H1 (cell line): Measurements from ENCODE around the gene EIF3B. TPM values are rescaled to one million over a fixed set of nuclear protein-coding genes. Genes with fewer than 3 reads are reported as not detected.
A peak's percentile ranks its signal among the peaks of the same experiment; 100 is the strongest.

Experiments used
- CTCF ChIA-PET: fragments of 300-600 bp; sonication (Branson Sonifier 250); formaldehyde crosslinking; loops from one replicate; lab custom pipeline; 2021; ENCODE audit not compliant: partially characterized antibody; lab: Charles Lee
- POLR2A ChIA-PET: fragments of 300-600 bp; sonication (Branson Sonifier 250); formaldehyde crosslinking; loops from one replicate; lab custom pipeline; 2021; ENCODE audit warnings: inconsistent platforms; ENCODE audit not compliant: partially characterized antibody; lab: Charles Lee
- DNase-seq, 2 experiments: peaks; one replicate each; pipeline versions ENCODE4 v3.0.0 to v3.0.0-alpha.2; 2010 to 2022; ENCODE audit warnings: low spot score in 2 of 2, low read depth in 1 of 2, mixed read lengths in 1 of 2
- FAIRE-seq: peaks from 2 replicates; lab custom pipeline; 2011; peaks lifted over from hg19 to GRCh38; lab: Jason Lieb, UNC
- H2AFZ ChIP-seq: 2 replicates; pipeline ENCODE4 v1.8.1; 2012; ENCODE audit warnings: low read length, inconsistent platforms
- H2AK5ac ChIP-seq: 2 replicates; pipeline ENCODE4 v1.6.1; 2013; ENCODE audit warnings: low read depth, low read length
- H2BK120ac ChIP-seq: replicated peaks from 2 replicates; pipeline ENCODE3; 2013; ENCODE audit warnings: low read depth, low read length, inconsistent platforms
- H2BK12ac ChIP-seq: 2 replicates; pipeline ENCODE4 v1.6.1; 2013; ENCODE audit warnings: low read depth, low read length
- H2BK15ac ChIP-seq: 2 replicates; pipeline ENCODE4 v1.6.1; 2013; ENCODE audit warnings: low read length
- H2BK20ac ChIP-seq: 2 replicates; pipeline ENCODE4 v1.6.1; 2013; ENCODE audit warnings: low read length
- H2BK5ac ChIP-seq: 2 replicates; pipeline ENCODE4 v1.6.1; 2013; ENCODE audit warnings: low read depth, low read length
- H3K14ac ChIP-seq: 2 replicates; pipeline ENCODE4 v1.6.1; 2013; ENCODE audit warnings: inconsistent platforms; ENCODE audit not compliant: insufficient read length
- H3K18ac ChIP-seq: 2 replicates; pipeline ENCODE4 v1.6.1; 2013; ENCODE audit warnings: low read length; ENCODE audit errors: extremely low read depth
- H3K23ac ChIP-seq: 2 replicates; pipeline ENCODE4 v1.6.1; 2013; ENCODE audit warnings: inconsistent platforms; ENCODE audit not compliant: insufficient read length
- H3K23me2 ChIP-seq: 2 replicates; pipeline ENCODE4 v1.6.1; 2013; ENCODE audit warnings: low read depth, low read length
- H3K27ac ChIP-seq: 2 replicates; pipeline ENCODE4 v1.6.1; 2011; ENCODE audit warnings: low read depth, low read length, inconsistent platforms
- H3K27me3 ChIP-seq, 4 experiments: replicated peaks in 1 of 4; 1 replicate in 1 of 4; 2 replicates in 3 of 4; pipeline versions ENCODE4 v1.6.1 to v1.8.1; 2011 to 2013; ENCODE audit warnings: low read length in 3 of 4, mild to moderate bottlenecking in 3 of 4, inconsistent platforms in 2 of 4, mixed read lengths in 2 of 4, moderate library complexity in 1 of 4; ENCODE audit not compliant: control insufficient read depth in 3 of 4, insufficient read depth in 3 of 4; ENCODE audit errors: extremely low read depth in 1 of 4
- H3K36me3 ChIP-seq, 4 experiments: 2 replicates each; pipeline versions ENCODE4 v1.6.1 to v1.8.1; 2011 to 2013; ENCODE audit warnings: mild to moderate bottlenecking in 4 of 4, low read length in 3 of 4, moderate library complexity in 2 of 4, control low read depth in 1 of 4, inconsistent platforms in 1 of 4; ENCODE audit not compliant: insufficient read depth in 4 of 4, control insufficient read depth in 2 of 4
- H3K4ac ChIP-seq: replicated peaks from 2 replicates; pipeline ENCODE3; 2013; ENCODE audit warnings: low read length, low read depth, mixed read lengths, inconsistent platforms; ENCODE audit not compliant: insufficient read length
- H3K4me1 ChIP-seq, 4 experiments: replicated peaks in 1 of 4; 1 replicate in 1 of 4; 2 replicates in 3 of 4; pipeline versions ENCODE4 v1.6.1 to v1.8.1; 2011 to 2013; ENCODE audit warnings: low read length in 3 of 4, inconsistent platforms in 2 of 4, mixed read lengths in 1 of 4; ENCODE audit not compliant: insufficient read depth in 4 of 4, control insufficient read depth in 3 of 4
- H3K4me2 ChIP-seq, 2 experiments: 2 replicates each; pipeline versions ENCODE4 v1.6.1 to v1.8.1; 2011 to 2013; ENCODE audit warnings: low read depth in 2 of 2, low read length in 2 of 2, control low read depth in 1 of 2, inconsistent platforms in 1 of 2, mild to moderate bottlenecking in 1 of 2; ENCODE audit not compliant: insufficient read depth in 1 of 2
- H3K4me3 ChIP-seq, 4 experiments: fragments of 200-600, 300-600 bp in 1 of 4; sonication (generic), shearing (Covaris generic), sonication (Bioruptor Twin) in 1 of 4; 2 replicates each; pipeline versions ENCODE4 v1.5.1 to v1.8.1; 2011 to 2016; ENCODE audit warnings: low read length in 4 of 4, low read depth in 3 of 4, control low read depth in 2 of 4, inconsistent platforms in 2 of 4, mild to moderate bottlenecking in 2 of 4, mixed read lengths in 1 of 4, moderate library complexity in 1 of 4; ENCODE audit not compliant: insufficient read depth in 2 of 4; ENCODE audit errors: extremely low read depth in 1 of 4
- H3K56ac ChIP-seq: replicated peaks from 2 replicates; pipeline ENCODE3; 2013; ENCODE audit warnings: low read depth, mild to moderate bottlenecking, mixed read lengths, low read length, inconsistent platforms; ENCODE audit not compliant: insufficient read length
- H3K79me1 ChIP-seq: 2 replicates; pipeline ENCODE4 v1.6.1; 2013; ENCODE audit warnings: low read depth, low read length, control low read depth
- H3K79me2 ChIP-seq, 2 experiments: 2 replicates each; pipeline versions ENCODE4 v1.6.1 to v1.8.1; 2012 to 2013; ENCODE audit warnings: low read length in 2 of 2, mild to moderate bottlenecking in 2 of 2, inconsistent platforms in 1 of 2; ENCODE audit not compliant: insufficient read depth in 2 of 2, control insufficient read depth in 1 of 2
- H3K9ac ChIP-seq, 4 experiments: replicated peaks in 1 of 4; 1 replicate in 1 of 4; 2 replicates in 3 of 4; pipeline versions ENCODE4 v1.6.1 to v1.8.1; 2011 to 2013; ENCODE audit warnings: low read depth in 3 of 4, low read length in 3 of 4, control low read depth in 2 of 4, mild to moderate bottlenecking in 2 of 4, moderate library complexity in 2 of 4, inconsistent platforms in 1 of 4; ENCODE audit errors: extremely low read depth in 1 of 4
- H3K9me3 ChIP-seq, 2 experiments: 2 replicates each; pipeline versions ENCODE4 v1.6.1 to v1.8.1; 2012 to 2013; ENCODE audit warnings: mild to moderate bottlenecking in 2 of 2, moderate library complexity in 2 of 2, control low read depth in 1 of 2, inconsistent platforms in 1 of 2, low read depth in 1 of 2, low read length in 1 of 2, mixed read lengths in 1 of 2; ENCODE audit not compliant: insufficient read depth in 2 of 2
- H4K20me1 ChIP-seq, 2 experiments: replicated peaks in 1 of 2; 2 replicates each; pipeline versions ENCODE3 to v1.8.1; 2011 to 2013; ENCODE audit warnings: inconsistent platforms in 2 of 2, low read length in 2 of 2, mild to moderate bottlenecking in 1 of 2; ENCODE audit not compliant: insufficient read depth in 2 of 2, control insufficient read depth in 1 of 2
- H4K5ac ChIP-seq: 2 replicates; pipeline ENCODE4 v1.6.1; 2013; ENCODE audit warnings: low read length, low read depth, mixed read lengths, inconsistent platforms; ENCODE audit not compliant: insufficient read length
- H4K8ac ChIP-seq: 2 replicates; pipeline ENCODE4 v1.8.0; 2013; ENCODE audit warnings: mild to moderate bottlenecking, moderate library complexity, low read length, inconsistent platforms; ENCODE audit not compliant: insufficient read depth; ENCODE audit errors: extremely low read depth
- H4K91ac ChIP-seq: replicated peaks from 2 replicates; pipeline ENCODE3; 2013; ENCODE audit warnings: low read length, mixed read lengths, inconsistent platforms; ENCODE audit not compliant: insufficient read length
- EP300 ChIP-seq, 2 experiments: IDR thresholded peaks; 1 replicate in 1 of 2; 2 replicates in 1 of 2; pipeline ENCODE4 v1.6.1; 2011 to 2012; ENCODE audit warnings: low read depth in 2 of 2, low read length in 2 of 2, mild to moderate bottlenecking in 2 of 2, borderline replicate concordance in 1 of 2, inconsistent platforms in 1 of 2, moderate library complexity in 1 of 2
- JUN ChIP-seq: IDR thresholded peaks from 2 replicates; pipeline ENCODE4 v1.6.1; 2011; ENCODE audit warnings: low read depth, mild to moderate bottlenecking, improper control_type of control experiment, low read length
- JUND ChIP-seq: IDR thresholded peaks from 2 replicates; pipeline ENCODE4 v1.6.1; 2011; ENCODE audit warnings: mild to moderate bottlenecking, improper control_type of control experiment, low read length
- RBBP5 ChIP-seq: IDR thresholded peaks from 2 replicates; pipeline ENCODE4 v1.7.1; 2012; ENCODE audit warnings: low read depth, mild to moderate bottlenecking, inconsistent platforms, low read length, moderate library complexity, borderline replicate concordance
- SIN3A ChIP-seq, 2 experiments: IDR thresholded peaks in 1 of 2; conservative IDR thresholded peaks in 1 of 2; 2 replicates each; pipeline ENCODE4 v1.6.1; 2011 to 2012; ENCODE audit warnings: low read length in 2 of 2, improper control_type of control experiment in 1 of 2, low read depth in 1 of 2, mild to moderate bottlenecking in 1 of 2
- SP1 ChIP-seq: IDR thresholded peaks from 2 replicates; pipeline ENCODE4 v1.6.1; 2011; ENCODE audit warnings: low read depth, low read length
- SRF ChIP-seq: IDR thresholded peaks from 2 replicates; pipeline ENCODE4 v1.6.1; 2011; ENCODE audit warnings: mild to moderate bottlenecking, low read depth, low read length, moderate library complexity
- TEAD4 ChIP-seq: IDR thresholded peaks from 2 replicates; pipeline ENCODE4 v1.6.1; 2012; ENCODE audit warnings: low read depth, low read length, inconsistent platforms, mixed read lengths
- WGBS, 2 experiments: shearing (Covaris generic) in 1 of 2; methylation state at CpG; one replicate each; pipeline versions ENCODE4 v1.1.6 to v1.1.7; 2013 to 2015; ENCODE audit warnings: low lambda C conversion rate in 2 of 2, mixed read lengths in 2 of 2, inconsistent platforms in 1 of 2, low coverage in 1 of 2, missing lambda C conversion rate in 1 of 2; ENCODE audit not compliant: insufficient replicate concordance in 2 of 2, insufficient coverage in 1 of 2, insufficient read length in 1 of 2; ENCODE audit errors: extremely low coverage in 1 of 2, missing lambda C conversion rate in 1 of 2; 5-methylcytosine and 5-hydroxymethylcytosine counted together
- polyA plus RNA-seq, 7 experiments: library from polyadenylated mRNA; depleted of rRNA in 3 of 7; stranded (reverse) in 5 of 7; unstranded in 2 of 7; fragments of >200 nt in 5 of 7; fragments of 200-250 nt in 2 of 7; gene quantifications; 1 replicate in 5 of 7; 2 replicates in 1 of 7; 4 replicates in 1 of 7; pipeline versions ENCODE4 v1.2.1 to v1.2.3, GENCODE V29; 2011 to 2013; ENCODE audit warnings: missing spikeins in 2 of 7, mixed read lengths in 2 of 7
- total RNA-seq: library from RNA; stranded (reverse); fragmentation: NEBNext Ultra II Directional; extraction: Animal tissue kit (Norgen Biotek cat#: 25700); gene quantifications from 2 replicates; pipeline ENCODE4 v1.2.1, GENCODE V29; 2021

EIF3B gene
- total and polyA plus RNA-seq, 2 of the 8 experiments (the other 6 are each of a cell fraction or from before 2014, with no cell fraction given): 167 to 316 TPM

- H3K36me3 ChIP-seq: no peaks in the 10 kb centered on the region
- H3K4me2 ChIP-seq: peak overlapping the region; percentile 43 to 44; a peak in 3 of 4 replicates
- H3K18ac ChIP-seq: no peak overlapping the region; the same call in 1 of the 2 replicates
- peak overlapping the region; percentile 20; the same call in 1 of the 2 replicates for H2AK5ac ChIP-seq
- DNase-seq (peak; percentile 57 to 67), FAIRE-seq (peak; percentile 60)
- no peak overlapping the region for H2BK15ac ChIP-seq
- no peak overlapping the region for H3K14ac ChIP-seq
- H2AFZ ChIP-seq: no peak overlapping the region
- H2BK20ac ChIP-seq: no peak overlapping the region
- peaks cover 4 to 10% (median 5%) of the 10 kb centered on the region in 4 experiments for H3K4me1 ChIP-seq
- no peak overlapping the region for H3K56ac ChIP-seq
- H3K79me1 ChIP-seq: peaks cover 8% of the 10 kb centered on the region
- H3K4ac ChIP-seq: no peak overlapping the region
- peak overlapping the region; percentile 73; the same call in 1 of the 2 replicates for H2BK12ac ChIP-seq
- TF ChIP-seq SP1 (peak; percentile 54; the same call in 1 of the 2 replicates), TEAD4 (peak; percentile 97), SIN3A (conservative IDR thresholded peaks at IDR 0.05 in 1 of 2, IDR thresholded peaks at IDR 0.05 in 1 of 2; ENCODE audit: low read depth in 1 of 2, low read length in 2 of 2) (peak in 1 of 2 experiments; percentile 72; a peak in 1 of 4 replicates), JUND (peak; percentile 96), RBBP5 (0 out of 2 replicates have a peak, but pooled peaks have one; percentile 31), SRF (no peak), EP300 (IDR thresholded peaks at IDR 0.05; ENCODE audit: borderline replicate concordance in 1 of 2, low read depth in 2 of 2, low read length in 2 of 2) (no peak), JUN (peak; percentile 70)
- WGBS, 2 experiments: 53% methylated on average over 20 of the region's 20 CpGs; no CpG with 5 or more reads in 1 of the 2 experiments
- peak overlapping the region; percentile 75; the same call in 1 of the 2 replicates for H4K8ac ChIP-seq
- H3K4me3 ChIP-seq: no peak overlapping the region
- H3K9me3 ChIP-seq: no peaks in the 10 kb centered on the region
- H4K91ac ChIP-seq: no peak overlapping the region
- H3K23ac ChIP-seq: no peak overlapping the region
- CTCF ChIA-PET: interaction anchor here (0.8 to 1.9 kb wide), 5 partner anchors 17 to 99 kb away, joined by 3 to 5 read pairs (median 4); no protein-coding TSS in a partner anchor
- H3K27me3 ChIP-seq: no peaks in the 10 kb centered on the region
- peaks cover 0 to 61% of the 10 kb centered on the region in 2 experiments; a peak in 3 of 4 replicates for H3K79me2 ChIP-seq
- no peak overlapping the region for H2BK120ac ChIP-seq
- H3K23me2 ChIP-seq: peaks cover 6% of the 10 kb centered on the region; the same call in 1 of the 2 replicates
- H4K5ac ChIP-seq: no peak overlapping the region
- POLR2A ChIA-PET: interaction anchor here (0.6 to 2.5 kb wide), 17 partner anchors 9 to 764 kb away, joined by 3 to 11 read pairs (median 4); partner anchors contain the start of gene EIF3B
- peak overlapping the region; percentile 58; the same call in 1 of the 2 replicates for H3K27ac ChIP-seq
- H2BK5ac ChIP-seq: peak overlapping the region; percentile 12
- H3K9ac ChIP-seq: peak overlapping the region in 3 of 4 experiments; percentile 2 to 36 (median 9); a peak in 3 of 7 replicates
- H4K20me1 ChIP-seq: no peaks in the 10 kb centered on the region
These were observed 44.7 kb upstream of the EIF3B start for GRCh38 chr7:2309889-2310331.
